Nephron progenitor cell (in vitro differentiated cells): ENCODE results near the gene TMEM53.

Source experiments
- DNase-seq: peaks from one replicate; pipeline ENCODE4 v3.0.0; 2021
- H3K27ac Mint-ChIP-seq: 2 replicates; pipeline ENCODE4 v1.8.0; 2021; ENCODE audit warnings: mild to moderate bottlenecking, moderate library complexity, mixed read lengths
- H3K27me3 Mint-ChIP-seq: 2 replicates; pipeline ENCODE4 v1.8.0; 2021; ENCODE audit warnings: mild to moderate bottlenecking, low read depth, mixed read lengths; ENCODE audit not compliant: poor library complexity
- H3K36me3 Mint-ChIP-seq: 2 replicates; pipeline ENCODE4 v1.8.0; 2021; ENCODE audit warnings: low read depth, mixed read lengths
- H3K4me1 Mint-ChIP-seq: 2 replicates; pipeline ENCODE4 v1.8.0; 2021; ENCODE audit warnings: mixed read lengths
- H3K4me3 Mint-ChIP-seq: 2 replicates; pipeline ENCODE4 v1.8.0; 2021; ENCODE audit warnings: mild to moderate bottlenecking, moderate library complexity, mixed read lengths
- H3K9me3 Mint-ChIP-seq: 2 replicates; pipeline ENCODE4 v1.8.0; 2021; ENCODE audit warnings: mild to moderate bottlenecking, moderate library complexity, mixed read lengths
- TF ChIP-seq, protein P1 (sequence below): fragments of 200-600 bp; sonication (generic); IDR thresholded peaks from 2 replicates; pipeline ENCODE4 v1.5.0; 2021; ENCODE audit warnings: antibody characterized with exemption

Gene TMEM53

DNA sequence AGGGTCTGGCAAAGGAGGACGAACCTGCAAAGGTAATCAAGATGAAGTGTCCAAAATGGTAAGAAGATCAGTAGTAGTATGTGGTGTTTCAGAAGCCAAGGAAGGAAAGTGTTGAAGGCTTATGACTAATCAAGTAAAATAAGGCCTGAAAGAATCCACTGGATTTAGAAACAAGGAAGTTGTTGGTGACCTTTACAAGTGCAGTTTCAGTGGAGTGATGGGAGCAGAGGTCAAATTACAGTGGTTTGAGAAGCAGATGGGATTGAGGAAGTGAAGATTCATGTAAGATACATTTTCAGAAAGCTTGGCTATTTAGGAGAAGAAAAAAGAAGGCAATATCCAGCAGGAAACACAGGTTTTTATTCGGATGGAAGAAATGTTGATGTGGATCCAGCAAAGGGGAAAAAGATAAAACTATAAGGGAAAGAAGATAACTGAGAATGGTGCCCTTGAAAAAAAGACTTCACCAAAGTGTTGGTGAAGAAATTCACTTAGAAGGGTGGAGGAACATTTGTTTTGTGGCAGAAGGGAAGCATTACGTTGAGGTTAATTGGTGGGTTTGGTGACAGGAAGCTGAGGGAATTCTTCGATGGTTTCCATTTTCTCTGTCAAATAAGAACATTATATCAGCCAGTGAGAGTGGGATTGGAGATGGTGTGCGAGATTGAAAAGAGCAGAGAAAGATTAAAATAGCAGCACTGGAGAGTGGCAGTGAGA, 2.4 kb upstream of the TMEM53 start:
- TF ChIP-seq, protein P1, sequence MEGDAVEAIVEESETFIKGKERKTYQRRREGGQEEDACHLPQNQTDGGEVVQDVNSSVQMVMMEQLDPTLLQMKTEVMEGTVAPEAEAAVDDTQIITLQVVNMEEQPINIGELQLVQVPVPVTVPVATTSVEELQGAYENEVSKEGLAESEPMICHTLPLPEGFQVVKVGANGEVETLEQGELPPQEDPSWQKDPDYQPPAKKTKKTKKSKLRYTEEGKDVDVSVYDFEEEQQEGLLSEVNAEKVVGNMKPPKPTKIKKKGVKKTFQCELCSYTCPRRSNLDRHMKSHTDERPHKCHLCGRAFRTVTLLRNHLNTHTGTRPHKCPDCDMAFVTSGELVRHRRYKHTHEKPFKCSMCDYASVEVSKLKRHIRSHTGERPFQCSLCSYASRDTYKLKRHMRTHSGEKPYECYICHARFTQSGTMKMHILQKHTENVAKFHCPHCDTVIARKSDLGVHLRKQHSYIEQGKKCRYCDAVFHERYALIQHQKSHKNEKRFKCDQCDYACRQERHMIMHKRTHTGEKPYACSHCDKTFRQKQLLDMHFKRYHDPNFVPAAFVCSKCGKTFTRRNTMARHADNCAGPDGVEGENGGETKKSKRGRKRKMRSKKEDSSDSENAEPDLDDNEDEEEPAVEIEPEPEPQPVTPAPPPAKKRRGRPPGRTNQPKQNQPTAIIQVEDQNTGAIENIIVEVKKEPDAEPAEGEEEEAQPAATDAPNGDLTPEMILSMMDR = no peak
- no peak for DNase-seq
- no peak overlapping the region for H3K4me3 Mint-ChIP-seq
- H3K27me3 Mint-ChIP-seq = peaks cover 8% of the 10 kb centered on the region
- H3K36me3 Mint-ChIP-seq = peaks cover 13% of the 10 kb centered on the region
- H3K9me3 Mint-ChIP-seq = no peaks in the 10 kb centered on the region
- H3K27ac Mint-ChIP-seq = no peak overlapping the region
- H3K4me1 Mint-ChIP-seq = peaks cover 40% of the 10 kb centered on the region

DNA sequence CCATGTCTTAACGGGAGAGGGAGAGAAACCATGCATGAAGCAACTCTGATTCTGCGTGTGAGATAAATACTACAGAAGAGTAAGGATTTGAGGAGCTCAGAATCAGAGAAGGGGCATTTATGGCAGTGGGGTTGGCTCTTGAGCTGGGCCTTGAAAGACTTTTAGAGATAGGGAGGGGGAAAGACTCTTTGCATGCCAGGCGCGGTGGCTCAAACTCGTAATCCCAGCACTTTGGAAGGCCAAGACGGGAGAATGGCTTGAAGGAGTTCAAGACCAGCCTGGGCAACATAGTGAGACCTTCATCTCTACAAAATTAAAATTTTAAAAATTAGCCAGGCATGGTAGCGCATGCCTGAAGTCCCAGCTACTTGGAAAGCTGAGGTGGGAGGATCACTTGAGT, 905 bp upstream of the TMEM53 start:
- H3K4me1 Mint-ChIP-seq = peaks cover 41% of the 10 kb centered on the region
- peaks cover 14% of the 10 kb centered on the region for H3K27me3 Mint-ChIP-seq
- TF ChIP-seq, protein P1 = no peak
- H3K36me3 Mint-ChIP-seq = peaks cover 14% of the 10 kb centered on the region
- no peak overlapping the region for H3K27ac Mint-ChIP-seq
- peak overlapping the region; percentile 90 for H3K4me3 Mint-ChIP-seq
- H3K9me3 Mint-ChIP-seq = no peaks in the 10 kb centered on the region
- no peak for DNase-seq

DNA sequence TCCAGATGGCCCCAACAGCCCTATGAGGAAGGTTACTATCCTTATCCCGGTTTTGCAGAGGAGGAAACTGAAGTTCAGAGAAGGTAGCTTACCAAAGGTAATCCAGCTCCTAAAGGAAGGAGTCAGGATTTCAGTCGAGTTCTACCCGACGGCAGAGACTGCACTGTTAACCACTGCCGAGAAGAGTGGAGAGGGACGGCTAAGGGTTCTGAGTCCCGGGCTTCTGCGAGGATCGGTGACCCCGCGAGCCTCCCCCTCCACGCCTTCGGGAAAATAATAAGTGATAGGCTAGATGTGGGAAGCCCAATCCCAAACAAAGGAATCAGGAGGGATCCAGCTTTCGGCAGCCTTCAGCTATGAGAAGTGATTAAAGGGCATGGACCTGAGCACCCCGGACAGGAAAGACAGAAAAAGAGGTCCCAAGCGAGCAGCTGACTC, 587 bp downstream of the TMEM53 start:
- peaks cover 9% of the 10 kb centered on the region for H3K36me3 Mint-ChIP-seq
- TF ChIP-seq, protein P1 = no peak
- no peak for DNase-seq
- peaks cover 14% of the 10 kb centered on the region for H3K27me3 Mint-ChIP-seq
- peak overlapping the region; percentile 90 for H3K4me3 Mint-ChIP-seq
- no peaks in the 10 kb centered on the region for H3K9me3 Mint-ChIP-seq
- H3K27ac Mint-ChIP-seq = no peak overlapping the region
- peaks cover 41% of the 10 kb centered on the region for H3K4me1 Mint-ChIP-seq

DNA sequence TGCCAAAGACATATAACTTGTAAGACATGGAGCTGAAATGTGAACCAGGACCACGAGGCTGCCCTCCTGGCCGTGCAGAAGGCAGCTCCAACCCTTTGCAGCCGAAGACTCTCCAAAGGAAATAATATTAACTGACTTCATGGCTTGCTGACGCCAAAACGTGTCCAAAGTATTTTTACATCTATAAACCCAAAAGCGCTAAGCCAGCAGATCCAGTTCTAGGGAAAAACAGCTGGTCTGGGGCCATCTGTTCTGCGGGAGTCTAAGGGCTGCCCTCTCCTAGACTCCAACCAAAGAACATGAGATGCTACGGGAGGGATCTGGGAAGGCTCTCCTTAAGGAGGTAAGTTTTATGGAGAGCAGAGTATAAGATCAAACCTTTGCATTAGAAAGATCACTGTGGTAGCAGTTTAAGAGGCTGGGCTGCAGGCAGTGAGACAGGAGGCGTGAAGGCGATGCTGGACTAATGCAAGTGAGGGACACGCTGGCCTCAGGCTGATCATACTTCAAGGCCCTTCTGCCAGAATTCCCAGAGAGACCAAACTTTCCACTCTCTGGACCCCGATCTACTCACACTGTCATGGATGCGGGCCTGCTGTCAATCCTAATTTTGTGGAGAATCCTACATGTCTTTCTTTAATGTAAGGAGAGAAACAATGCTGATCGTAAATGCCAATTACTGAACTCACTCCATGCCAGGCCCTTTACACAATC, 1.2 kb downstream of the TMEM53 start:
- Mint-ChIP-seq H3K4me3 (peak overlapping the region; percentile 90), H3K27ac (no peak overlapping the region), H3K36me3 (peaks cover 9% of the 10 kb centered on the region), H3K4me1 (peaks cover 41% of the 10 kb centered on the region), H3K9me3 (no peaks in the 10 kb centered on the region), H3K27me3 (peaks cover 14% of the 10 kb centered on the region)
- TF ChIP-seq, protein P1 = no peak
- no peak for DNase-seq

DNA sequence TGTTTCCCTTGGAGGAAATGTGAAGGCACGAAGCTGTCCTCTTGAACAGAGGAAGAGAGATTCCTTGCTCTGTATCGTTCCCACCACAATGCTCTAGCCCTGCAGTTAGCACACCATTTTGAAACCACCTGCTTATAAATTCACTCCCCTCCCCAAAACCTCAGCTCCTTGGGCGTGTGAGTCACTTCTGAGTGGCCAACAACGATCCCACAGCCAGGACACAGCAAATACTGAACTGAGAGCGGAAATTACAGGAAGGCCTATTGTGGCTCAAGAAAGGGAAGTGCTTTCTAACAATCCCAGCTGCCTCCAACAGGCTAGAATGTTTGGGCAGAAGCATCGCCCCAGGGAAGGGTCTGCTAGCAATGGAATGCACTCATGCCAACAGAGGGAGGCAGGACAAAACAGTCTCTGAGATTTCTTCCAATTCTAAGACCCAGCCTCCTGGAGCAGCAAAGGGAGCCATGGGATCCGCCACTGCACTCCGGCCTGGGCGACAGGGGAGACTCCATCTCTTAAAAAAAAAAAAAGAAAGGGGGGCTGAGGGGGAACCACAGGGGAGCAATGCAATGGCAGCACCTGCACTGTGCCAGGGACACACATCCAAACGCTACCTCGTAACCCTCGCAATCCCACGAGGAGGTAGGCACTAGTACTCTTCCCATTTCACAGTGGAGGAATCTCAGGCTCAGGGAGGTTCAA, 1.9 kb downstream of the TMEM53 start:
- peak overlapping the region; percentile 45 for H3K4me3 Mint-ChIP-seq
- no peak for DNase-seq

More for the DNA sequence above, 1.9 kb downstream of the TMEM53 start:
- TF ChIP-seq, protein P1 = no peak
- H3K9me3 Mint-ChIP-seq = no peaks in the 10 kb centered on the region
- H3K27me3 Mint-ChIP-seq = peaks cover 19% of the 10 kb centered on the region
- H3K27ac Mint-ChIP-seq = peak overlapping the region; percentile 74
- peaks cover 41% of the 10 kb centered on the region for H3K4me1 Mint-ChIP-seq
- H3K36me3 Mint-ChIP-seq = peaks cover 9% of the 10 kb centered on the region
